ENCODE results near the gene C16orf54. TPM values are rescaled to one million over a fixed set of nuclear protein-coding genes. Genes with fewer than 3 reads are reported as not detected.
"Not testable (repeated sequence)": the region's sequence is repeated elsewhere in the genome, so short reads cannot be mapped to it uniquely, and the experiment has no call there.

The C16orf54 gene
- total RNA-seq, 4 donors from 2014 or later: 0.34 to 1.1 TPM; not detected in 2

DNA sequence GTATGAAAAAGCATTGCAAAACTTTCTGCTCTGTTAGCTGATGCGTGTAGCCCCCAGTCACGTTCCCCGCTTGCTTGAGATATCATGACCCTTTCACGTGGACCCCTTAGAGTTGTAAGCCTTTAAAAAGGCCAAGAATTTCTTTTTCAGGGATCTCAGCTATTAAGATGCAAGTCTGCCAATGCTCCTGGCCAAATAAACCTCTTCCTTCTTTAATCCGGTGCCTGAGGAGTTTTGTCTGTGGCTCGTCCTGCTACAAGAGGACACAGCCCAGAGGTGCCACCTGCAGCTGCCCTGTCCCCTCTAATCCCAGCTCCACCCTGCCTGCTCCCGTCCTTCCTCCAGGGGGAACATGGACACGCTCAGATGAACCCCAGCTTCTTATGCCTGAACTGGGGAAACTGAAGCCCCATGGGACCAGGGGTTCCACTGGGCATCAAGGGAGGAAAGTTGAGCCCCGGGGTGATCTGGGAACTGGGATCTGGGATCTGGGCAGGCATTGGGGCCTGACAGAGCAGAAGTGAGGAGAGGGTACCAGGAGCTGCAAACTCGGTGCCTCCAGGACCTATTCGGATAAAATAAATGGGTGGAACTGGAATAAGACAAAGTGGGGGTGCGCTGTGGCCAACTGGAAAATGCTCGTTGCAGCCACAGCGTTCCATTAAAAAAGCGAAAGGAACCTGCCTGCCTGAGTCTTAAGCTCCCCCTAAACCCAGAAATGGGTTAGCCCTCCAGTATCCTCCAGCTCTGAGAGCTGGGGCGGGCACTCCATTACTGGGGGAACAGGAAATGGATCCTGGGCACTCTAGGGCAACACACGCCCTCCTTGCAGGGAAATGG, 47.1 kb downstream of the C16orf54 start:
- TF ChIP-seq EP300 (IDR thresholded peaks at IDR 0.05) (no peak), POLR2AphosphoS5 (IDR thresholded peaks at IDR 0.05) (no peak), POLR2A (IDR thresholded peaks at IDR 0.05) (no peak)
- TF ChIP-seq, protein P1, sequence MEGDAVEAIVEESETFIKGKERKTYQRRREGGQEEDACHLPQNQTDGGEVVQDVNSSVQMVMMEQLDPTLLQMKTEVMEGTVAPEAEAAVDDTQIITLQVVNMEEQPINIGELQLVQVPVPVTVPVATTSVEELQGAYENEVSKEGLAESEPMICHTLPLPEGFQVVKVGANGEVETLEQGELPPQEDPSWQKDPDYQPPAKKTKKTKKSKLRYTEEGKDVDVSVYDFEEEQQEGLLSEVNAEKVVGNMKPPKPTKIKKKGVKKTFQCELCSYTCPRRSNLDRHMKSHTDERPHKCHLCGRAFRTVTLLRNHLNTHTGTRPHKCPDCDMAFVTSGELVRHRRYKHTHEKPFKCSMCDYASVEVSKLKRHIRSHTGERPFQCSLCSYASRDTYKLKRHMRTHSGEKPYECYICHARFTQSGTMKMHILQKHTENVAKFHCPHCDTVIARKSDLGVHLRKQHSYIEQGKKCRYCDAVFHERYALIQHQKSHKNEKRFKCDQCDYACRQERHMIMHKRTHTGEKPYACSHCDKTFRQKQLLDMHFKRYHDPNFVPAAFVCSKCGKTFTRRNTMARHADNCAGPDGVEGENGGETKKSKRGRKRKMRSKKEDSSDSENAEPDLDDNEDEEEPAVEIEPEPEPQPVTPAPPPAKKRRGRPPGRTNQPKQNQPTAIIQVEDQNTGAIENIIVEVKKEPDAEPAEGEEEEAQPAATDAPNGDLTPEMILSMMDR (IDR thresholded peaks at IDR 0.05): no peak
- DNase-seq (ENCODE audit: low spot score in 2 of 2): no peak
- H3K27me3 ChIP-seq: no peaks in the 10 kb centered on the region
- H3K4me1 ChIP-seq: peaks cover 2% of the 10 kb centered on the region
- no peaks in the 10 kb centered on the region for H3K9me3 ChIP-seq
- H3K27ac ChIP-seq: no peak overlapping the region
- no peak overlapping the region for H3K4me3 ChIP-seq
- 92% methylated on average over 17 of the region's 17 CpGs for WGBS
- no peaks in the 10 kb centered on the region for H3K36me3 ChIP-seq

DNA sequence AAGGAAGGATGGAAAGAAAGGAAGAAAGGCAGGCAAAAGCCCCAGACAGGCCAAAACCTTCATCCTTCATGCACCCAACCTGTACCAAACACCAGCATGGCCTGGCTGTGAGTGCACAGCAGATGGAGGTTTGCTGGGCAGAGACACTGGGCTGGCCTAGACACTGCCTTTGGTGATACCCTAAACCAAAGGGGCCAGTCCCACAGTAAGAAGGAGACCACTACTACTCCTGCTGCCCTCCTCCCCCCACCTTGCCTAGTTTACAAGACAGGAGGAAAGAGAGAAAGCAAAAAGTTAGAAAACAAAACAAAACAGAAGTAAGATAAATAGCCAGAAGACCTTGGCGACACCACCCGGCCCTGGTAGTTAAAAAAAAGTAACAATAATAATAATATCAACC, 47.7 kb downstream of the C16orf54 start:
- 92% methylated on average over 2 of the region's 2 CpGs for WGBS
- Histone ChIP-seq H3K27me3 (no peaks in the 10 kb centered on the region), H3K9me3 (no peaks in the 10 kb centered on the region), H3K4me3 (no peak overlapping the region), H3K36me3 (no peaks in the 10 kb centered on the region), H3K27ac (no peak overlapping the region), H3K4me1 (peaks cover 2% of the 10 kb centered on the region)
- no peak for DNase-seq (ENCODE audit: low spot score in 2 of 2)
- TF ChIP-seq, protein P1 (IDR thresholded peaks at IDR 0.05): no peak
- TF ChIP-seq EP300 (IDR thresholded peaks at IDR 0.05) (no peak), POLR2A (IDR thresholded peaks at IDR 0.05) (no peak), POLR2AphosphoS5 (IDR thresholded peaks at IDR 0.05) (no peak)

DNA sequence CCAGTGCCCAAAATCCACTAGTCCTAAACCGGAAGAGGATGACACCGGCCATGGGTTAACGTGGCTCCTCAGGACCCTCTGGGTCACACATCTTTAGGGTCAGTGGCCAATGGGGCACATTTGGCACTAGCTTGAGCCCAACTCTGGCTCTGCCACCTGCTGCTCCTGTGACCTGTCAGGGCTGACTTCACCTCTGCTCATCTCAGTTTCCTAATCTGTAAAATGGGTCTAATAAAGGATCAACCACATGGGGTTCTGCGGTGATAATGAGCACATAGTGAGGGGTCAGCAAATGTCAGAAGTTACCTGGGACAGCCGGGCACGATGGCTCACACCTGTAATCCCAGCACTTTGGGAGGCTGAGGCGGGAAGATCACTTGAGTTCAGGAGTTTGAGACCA, 48.4 kb downstream of the C16orf54 start:
- TF ChIP-seq POLR2AphosphoS5 (IDR thresholded peaks at IDR 0.05) (no peak), EP300 (IDR thresholded peaks at IDR 0.05) (no peak)
- no peak overlapping the region for H3K4me3 ChIP-seq
- H3K4me1 ChIP-seq: peaks cover 2% of the 10 kb centered on the region
- no peaks in the 10 kb centered on the region for H3K36me3 ChIP-seq
- no peaks in the 10 kb centered on the region for H3K9me3 ChIP-seq
- no peaks in the 10 kb centered on the region for H3K27me3 ChIP-seq
- H3K27ac ChIP-seq: no peak overlapping the region
- 97% methylated on average over 7 of the region's 7 CpGs for WGBS
- no peak for DNase-seq (ENCODE audit: low spot score in 2 of 2)

DNA sequence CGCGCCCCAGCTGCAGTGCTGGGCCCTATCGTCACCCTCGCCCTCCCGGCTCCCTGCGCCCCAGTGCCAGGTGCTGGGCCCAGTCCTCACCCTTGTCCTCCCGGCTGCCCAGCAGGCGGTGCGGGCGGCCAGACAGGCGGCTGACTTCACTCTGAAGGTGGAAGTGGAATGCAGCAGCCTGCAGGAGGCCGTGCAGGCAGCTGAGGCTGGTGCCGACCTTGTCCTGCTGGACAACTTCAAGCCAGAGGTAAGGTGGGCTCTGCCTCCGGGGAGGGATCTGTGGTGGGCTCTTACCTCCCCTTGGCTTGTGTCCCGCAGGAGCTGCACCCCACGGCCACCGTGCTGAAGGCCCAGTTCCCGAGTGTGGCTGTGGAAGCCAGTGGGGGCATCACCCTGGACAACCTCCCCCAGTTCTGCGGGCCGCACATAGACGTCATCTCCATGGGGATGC, 48.9 kb downstream of the C16orf54 start:
- no peak overlapping the region for H3K27ac ChIP-seq
- no peaks in the 10 kb centered on the region for H3K27me3 ChIP-seq
- H3K4me3 ChIP-seq: no peak overlapping the region
- 92% methylated on average over 6 of the region's 21 CpGs for WGBS
- H3K4me1 ChIP-seq: peaks cover 2% of the 10 kb centered on the region
- TF ChIP-seq POLR2AphosphoS5 (IDR thresholded peaks at IDR 0.05): no peak
- no peak for TF ChIP-seq POLR2A (IDR thresholded peaks at IDR 0.05)
- no peak for TF ChIP-seq EP300 (IDR thresholded peaks at IDR 0.05)
- TF ChIP-seq, protein P1 (IDR thresholded peaks at IDR 0.05): no peak
- no peaks in the 10 kb centered on the region for H3K9me3 ChIP-seq
- H3K36me3 ChIP-seq: no peaks in the 10 kb centered on the region
- no peak for DNase-seq (ENCODE audit: low spot score in 2 of 2)

DNA sequence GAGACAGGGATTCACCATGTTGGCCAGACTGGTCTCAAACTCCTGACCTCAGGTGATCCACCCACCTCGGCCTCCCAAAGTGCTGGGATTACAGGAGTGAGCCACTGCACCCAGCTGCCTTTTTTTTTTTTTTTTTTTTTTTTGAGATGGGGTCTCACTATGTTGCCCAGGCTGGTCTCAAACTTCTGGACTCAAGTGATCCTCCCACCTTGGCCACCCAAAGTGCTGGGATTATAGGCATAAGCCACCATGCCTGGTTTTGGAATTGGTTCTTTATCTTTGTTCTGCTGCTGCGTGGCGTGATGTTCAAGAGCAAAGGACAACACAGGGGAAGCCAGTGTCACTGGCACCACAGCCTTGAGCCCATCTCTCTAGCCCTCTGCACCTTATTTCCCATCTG, 50.1 kb downstream of the C16orf54 start:
- H3K9me3 ChIP-seq; DNase-seq (ENCODE audit: low spot score in 2 of 2); H3K27me3 ChIP-seq; H3K4me3 ChIP-seq; H3K4me1 ChIP-seq; H3K27ac ChIP-seq; H3K36me3 ChIP-seq: not testable (repeated sequence)
- WGBS: 100% methylated on average over 3 of the region's 3 CpGs

DNA sequence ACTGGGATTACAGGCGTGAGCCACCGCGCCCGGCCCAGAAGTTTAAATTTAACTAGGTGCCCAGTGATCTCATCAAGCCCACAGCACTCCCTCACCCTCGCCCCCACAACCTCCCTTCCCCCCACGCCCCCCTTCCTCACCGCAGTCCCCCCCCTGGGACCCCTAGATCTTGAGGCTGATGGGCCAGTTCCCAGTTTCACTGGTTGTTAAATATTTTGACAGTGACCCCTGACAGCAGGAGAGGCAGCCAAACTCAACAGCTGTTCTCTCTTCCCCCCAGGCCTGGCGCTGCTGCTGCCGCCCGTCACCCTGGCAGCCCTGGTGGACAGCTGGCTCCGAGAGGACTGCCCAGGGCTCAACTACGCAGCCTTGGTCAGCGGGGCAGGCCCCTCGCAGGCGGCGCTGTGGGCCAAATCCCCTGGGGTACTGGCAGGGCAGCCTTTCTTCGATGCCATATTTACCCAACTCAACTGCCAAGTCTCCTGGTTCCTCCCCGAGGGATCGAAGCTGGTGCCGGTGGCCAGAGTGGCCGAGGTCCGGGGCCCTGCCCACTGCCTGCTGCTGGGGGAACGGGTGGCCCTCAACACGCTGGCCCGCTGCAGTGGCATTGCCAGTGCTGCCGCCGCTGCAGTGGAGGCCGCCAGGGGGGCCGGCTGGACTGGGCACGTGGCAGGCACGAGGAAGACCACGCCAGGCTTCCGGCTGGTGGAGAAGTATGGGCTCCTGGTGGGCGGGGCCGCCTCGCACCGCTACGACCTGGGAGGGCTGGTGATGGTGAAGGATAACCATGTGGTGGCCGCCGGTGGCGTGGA, 51.2 kb downstream of the C16orf54 start:
- Histone ChIP-seq H3K27me3 (no peaks in the 10 kb centered on the region), H3K4me3 (no peak overlapping the region), H3K9me3 (no peaks in the 10 kb centered on the region), H3K4me1 (no peaks in the 10 kb centered on the region), H3K36me3 (no peaks in the 10 kb centered on the region), H3K27ac (no peak overlapping the region)
- TF ChIP-seq POLR2A (IDR thresholded peaks at IDR 0.05) (no peak), EP300 (IDR thresholded peaks at IDR 0.05) (no peak), POLR2AphosphoS5 (IDR thresholded peaks at IDR 0.05) (no peak)
- TF ChIP-seq, protein P1 (IDR thresholded peaks at IDR 0.05): no peak
- DNase-seq (ENCODE audit: low spot score in 2 of 2): no peak
- 84% methylated on average over 10 of the region's 41 CpGs for WGBS

DNA sequence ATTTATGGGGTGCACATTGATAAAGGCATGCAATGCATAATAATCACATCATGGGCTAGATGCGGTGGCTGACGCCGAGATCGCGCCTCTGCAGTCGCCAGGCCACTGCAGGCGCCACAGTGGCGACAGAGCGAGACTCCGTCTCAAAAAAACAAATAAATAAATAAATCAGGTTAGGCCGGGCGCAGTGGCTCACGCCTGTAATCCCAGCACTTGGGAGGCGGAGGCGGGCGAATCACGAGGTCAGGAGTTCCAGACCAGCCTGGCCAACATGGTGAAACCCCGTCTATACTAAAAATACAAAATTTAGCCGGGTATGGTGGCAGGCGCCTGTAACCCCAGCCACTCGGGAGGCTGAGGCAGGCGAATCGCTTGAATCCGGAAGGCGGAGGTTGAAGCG, 53.2 kb downstream of the C16orf54 start:
- WGBS: 97% methylated on average over 26 of the region's 26 CpGs

More for the DNA sequence above, 53.2 kb downstream of the C16orf54 start:
- H3K4me1 ChIP-seq; H3K9me3 ChIP-seq; H3K36me3 ChIP-seq; H3K27ac ChIP-seq; H3K27me3 ChIP-seq; H3K4me3 ChIP-seq; DNase-seq (ENCODE audit: low spot score in 2 of 2): not testable (repeated sequence)
